Fibroblast of pulmonary artery (primary cell): ENCODE data around the gene LILRB2.
A peak's percentile ranks its signal among the peaks of the same experiment; 100 is the strongest.
"Not testable (repeated sequence)": the region's sequence is repeated elsewhere in the genome, so short reads cannot be mapped to it uniquely, and the experiment has no call there.

Experiments used
- DNase-seq: peaks from one replicate; pipeline ENCODE4 v3.0.0-alpha.2; 2010; ENCODE audit warnings: low read depth
- H3K4me3 ChIP-seq: replicated peaks from 2 replicates; pipeline ENCODE4 v1.5.1; 2011; ENCODE audit warnings: low read depth, mild to moderate bottlenecking, control low read depth, low read length, moderate library complexity
- CTCF ChIP-seq: IDR thresholded peaks from 2 replicates; pipeline ENCODE4 v1.5.1; 2011; ENCODE audit warnings: mild to moderate bottlenecking, control low read depth, low read length, inconsistent platforms; ENCODE audit errors: missing control alignments

Gene LILRB2

GRCh38 chr19:54275951-54276350 lies 5.0 kb downstream of the LILRB2 start:
- no peak overlapping the region for H3K4me3 ChIP-seq
- TF ChIP-seq CTCF, result no peak
- DNase-seq, result no peak

- H3K4me3 ChIP-seq, DNase-seq: not testable (repeated sequence)
These were observed 6.4 kb downstream of the LILRB2 start for GRCh38 chr19:54274516-54274915.

GRCh38 chr19:54273821-54274220 lies 7.1 kb downstream of the LILRB2 start:
- DNase-seq, result no peak
- no peak overlapping the region for H3K4me3 ChIP-seq
- no peak for TF ChIP-seq CTCF

- not testable (repeated sequence) for H3K4me3 ChIP-seq, DNase-seq
These were observed 8.7 kb downstream of the LILRB2 start for GRCh38 chr19:54272181-54272580.

GRCh38 chr19:54271587-54271986 lies 9.3 kb downstream of the LILRB2 start:
- DNase-seq, H3K4me3 ChIP-seq: not testable (repeated sequence)

GRCh38 chr19:54271106-54271505 lies 9.8 kb downstream of the LILRB2 start:
- H3K4me3 ChIP-seq, result no peak overlapping the region
- no peak for DNase-seq
- no peak for TF ChIP-seq CTCF

- no peak for DNase-seq
- TF ChIP-seq CTCF, result no peak
- H3K4me3 ChIP-seq, result no peak overlapping the region
These were observed 12.0 kb downstream of the LILRB2 start for GRCh38 chr19:54268936-54269335.

GRCh38 chr19:54266133-54266532 lies 14.8 kb downstream of the LILRB2 start:
- peak; percentile 75 for DNase-seq
- no peak overlapping the region for H3K4me3 ChIP-seq
- TF ChIP-seq CTCF, result peak; percentile 79

GRCh38 chr19:54262470-54262869 lies 18.4 kb downstream of the LILRB2 start:
- no peak overlapping the region for H3K4me3 ChIP-seq
- no peak for DNase-seq
- no peak for TF ChIP-seq CTCF
